GM18873 (cell line): ENCODE results near the gene PCYT1A.
"Not testable (repeated sequence)": the region's sequence is repeated elsewhere in the genome, so short reads cannot be mapped to it uniquely, and the experiment has no call there.

Source experiments
- ATAC-seq: cut with Tn5 transposase; IDR thresholded peaks from one replicate; pipeline ENCODE4 v1.9.1; 2021; ENCODE audit warnings: mild to moderate bottlenecking, moderate library complexity, moderate number of reproducible peaks; ENCODE audit not compliant: unreplicated experiment, low FRiP score

PCYT1A gene

GRCh38 chr3:196292286-196292923, 4.9 kb upstream of the PCYT1A start:
- ATAC-seq, result no peak

GRCh38 chr3:196288141-196288460, 575 bp upstream of the PCYT1A start:
- ATAC-seq, result no peak

- peak; percentile 6 for ATAC-seq
These were observed 461 bp downstream of the PCYT1A start for GRCh38 chr3:196287090-196287439.

DNA sequence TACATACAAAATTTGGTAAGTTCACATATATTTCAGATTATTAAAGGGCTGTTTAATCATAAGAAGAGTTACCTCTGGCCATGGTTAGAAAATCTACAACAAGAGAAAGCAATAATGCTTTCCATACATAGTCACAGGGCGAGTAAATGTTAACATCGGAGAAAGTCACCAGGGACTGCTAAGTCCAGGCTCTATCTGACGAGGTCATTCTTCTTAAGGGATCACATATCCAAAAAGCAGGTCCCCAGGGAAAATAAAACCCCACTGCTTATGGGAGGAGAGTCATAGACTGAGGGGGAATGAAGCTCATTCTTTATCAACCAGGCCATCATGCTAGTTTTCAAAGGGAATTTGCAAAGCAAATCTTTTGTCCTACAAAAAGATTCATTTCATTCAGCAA, 3.1 kb downstream of the PCYT1A start:
- ATAC-seq, result no peak

DNA sequence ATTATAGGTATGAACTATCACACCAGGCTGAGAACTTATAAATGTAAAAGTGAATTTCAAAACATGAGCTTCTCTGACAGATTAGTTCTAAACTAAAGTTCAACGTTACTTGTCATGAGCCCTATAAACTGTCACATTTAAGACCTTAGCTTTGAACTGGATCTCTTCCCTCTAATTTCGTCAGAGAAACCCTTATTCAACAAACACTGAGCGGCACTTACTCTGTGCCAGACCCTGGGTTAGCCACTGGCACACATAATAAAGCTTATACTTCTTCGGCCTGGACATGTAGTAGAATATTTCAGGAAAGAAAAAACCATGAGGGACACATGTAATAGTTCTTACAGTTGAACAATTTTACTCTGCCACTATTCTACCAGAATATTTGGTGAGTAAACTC, 5.6 kb downstream of the PCYT1A start:
- ATAC-seq, result no peak

DNA sequence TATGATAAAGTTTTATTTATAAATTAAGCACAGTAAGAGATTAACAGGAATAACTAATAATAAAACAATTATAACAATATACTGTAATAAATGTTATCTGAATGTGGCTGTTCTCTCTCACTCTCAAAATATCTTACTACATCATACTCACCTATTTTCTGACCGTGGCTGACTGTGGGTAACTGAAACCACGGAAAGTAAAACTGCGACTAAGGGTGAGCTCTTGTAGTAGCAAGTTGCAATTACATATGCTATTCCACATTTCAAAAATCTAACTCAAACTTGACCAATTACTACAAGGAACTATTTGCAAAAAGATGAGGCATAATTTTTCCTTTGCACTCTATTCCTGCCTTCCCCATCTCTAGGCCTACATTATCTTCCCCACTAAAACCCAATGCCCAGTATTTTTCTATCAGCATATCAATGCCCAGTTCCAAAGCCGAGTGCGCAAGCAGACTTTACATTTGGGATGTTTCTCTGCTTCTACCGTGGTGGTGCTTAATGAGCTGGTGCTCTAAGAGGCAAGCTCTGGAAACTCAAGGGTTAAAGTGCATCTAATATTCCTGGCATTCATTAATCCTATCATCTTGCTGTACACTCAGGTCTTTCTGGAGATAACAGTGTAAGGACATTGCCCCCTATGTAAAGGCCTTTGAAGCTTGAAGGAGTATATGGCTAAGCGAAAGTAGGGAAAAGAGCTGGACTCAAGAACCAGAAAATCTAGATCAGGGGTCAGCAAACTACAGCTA, 6.7 kb downstream of the PCYT1A start:
- no peak for ATAC-seq

DNA sequence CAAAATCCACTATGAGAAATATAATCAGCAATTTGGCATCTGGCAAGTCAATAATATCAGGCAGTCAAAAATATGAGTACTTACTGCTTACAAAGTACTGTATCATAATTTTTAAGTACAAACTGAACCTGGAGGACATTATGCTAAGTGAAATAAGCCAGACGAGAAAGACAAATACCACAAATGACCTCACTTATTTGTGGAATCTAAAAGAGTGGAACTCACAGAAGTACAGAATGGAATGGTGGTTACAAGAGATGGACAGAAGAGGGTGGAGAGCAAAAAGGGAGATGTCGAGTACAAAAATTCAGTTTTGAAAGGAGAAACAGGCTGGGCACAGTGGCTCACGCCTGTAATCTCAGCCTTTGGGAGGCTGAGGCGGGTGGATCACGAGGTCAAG, 12.4 kb downstream of the PCYT1A start:
- ATAC-seq, result no peak

GRCh38 chr3:196274585-196274984, 12.9 kb downstream of the PCYT1A start:
- peak; percentile 76 for ATAC-seq

- no peak for ATAC-seq
These were observed 13.9 kb downstream of the PCYT1A start for GRCh38 chr3:196273655-196274054.

DNA sequence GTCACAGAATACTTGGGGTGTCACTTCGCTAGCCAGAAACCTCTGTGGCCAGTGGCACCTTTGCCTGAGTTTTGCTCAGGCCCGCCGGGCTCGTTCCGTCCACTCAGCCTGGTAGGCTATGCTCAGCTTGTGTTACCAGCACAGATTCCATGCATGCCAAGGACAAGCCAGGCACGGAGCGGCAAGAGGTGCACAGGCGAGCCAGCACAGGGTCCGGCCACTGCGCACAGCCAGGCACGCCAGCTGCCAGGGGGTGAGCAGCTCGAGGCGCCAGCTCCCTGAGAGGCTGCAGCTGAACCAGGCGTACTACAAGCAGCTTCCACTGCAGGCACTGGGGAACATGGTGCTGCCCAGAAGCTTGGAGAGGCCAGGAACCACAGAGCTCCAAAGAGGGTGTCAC, 14.7 kb downstream of the PCYT1A start:
- ATAC-seq, result no peak

DNA sequence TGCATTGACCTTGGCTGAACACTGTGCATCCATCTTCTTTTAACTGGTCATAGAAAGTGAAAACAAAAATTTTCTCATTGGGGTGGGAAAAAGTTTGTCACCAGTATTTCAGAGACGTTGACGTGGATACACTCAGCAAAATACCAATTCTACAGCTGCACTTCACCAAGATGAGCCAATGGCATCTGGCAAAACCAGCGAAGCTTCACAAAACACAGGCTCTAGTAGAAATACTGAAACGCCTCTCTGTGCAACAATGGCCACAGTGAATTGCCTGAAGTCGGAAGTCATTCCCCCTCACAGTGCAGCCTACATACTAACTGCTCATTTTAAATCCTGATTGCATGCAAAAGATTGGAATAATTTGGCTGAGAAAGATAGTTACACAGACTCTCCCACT, 17.0 kb downstream of the PCYT1A start:
- ATAC-seq, result no peak

DNA sequence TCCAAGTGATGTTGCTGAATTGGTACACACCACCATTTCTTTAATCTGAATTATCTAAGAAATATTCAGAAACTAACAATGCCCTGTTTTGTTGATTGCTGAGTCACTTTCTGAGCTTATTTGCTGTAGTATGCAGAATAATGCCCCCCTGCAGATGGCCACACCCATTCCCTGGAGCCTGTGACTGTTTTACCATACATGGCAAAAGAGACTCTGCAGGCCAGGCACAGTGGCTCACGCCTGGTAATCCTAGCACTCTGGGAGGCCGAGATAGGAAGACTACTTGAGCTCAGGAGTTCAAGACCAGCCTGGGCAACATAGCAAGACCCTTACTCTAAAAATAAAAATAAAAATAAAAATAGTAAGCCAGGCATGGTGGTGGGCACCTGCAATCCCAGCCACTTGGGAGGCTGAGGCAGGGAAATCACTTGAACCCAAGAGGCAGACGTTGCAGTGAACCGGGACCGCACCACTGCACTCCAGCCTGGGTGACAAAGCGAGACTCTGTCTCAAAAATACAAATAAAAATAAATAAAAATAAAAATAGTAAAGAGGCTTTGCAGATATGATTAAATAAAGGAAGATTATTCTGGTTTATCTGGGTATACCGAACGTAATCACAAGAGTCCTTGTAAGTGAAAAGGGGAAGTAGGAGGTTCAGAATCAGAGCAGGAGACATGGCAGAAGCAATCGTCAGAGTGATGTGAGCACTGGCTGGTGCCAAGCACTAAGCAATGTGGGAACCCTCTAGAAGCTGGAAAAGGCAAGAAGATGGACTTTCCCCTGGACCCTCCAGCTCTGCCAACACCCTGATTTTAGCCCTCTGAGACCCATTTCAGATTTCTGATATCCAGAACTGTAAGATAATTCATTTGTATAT, 19.0 kb downstream of the PCYT1A start:
- ATAC-seq, result no peak

- no peak for ATAC-seq
These were observed 23.7 kb downstream of the PCYT1A start for GRCh38 chr3:196263819-196264218.

DNA sequence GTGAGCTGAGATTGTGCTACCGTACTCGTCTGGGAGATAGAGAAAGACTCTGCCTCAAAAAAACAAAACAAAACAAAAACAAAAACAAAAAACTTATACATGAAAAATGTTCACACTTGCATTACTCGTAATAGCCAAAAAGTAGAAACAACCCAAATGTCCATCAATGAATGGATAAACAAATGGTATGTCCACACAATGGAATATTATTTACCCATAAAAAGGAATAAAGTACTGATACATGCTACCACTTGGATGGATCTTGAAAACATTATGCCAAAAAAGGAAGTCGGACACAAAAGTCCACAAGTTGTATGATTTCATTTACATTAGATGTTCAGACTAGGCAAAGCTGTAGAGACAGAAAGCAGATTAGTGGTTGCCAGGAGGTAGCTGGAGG, 26.7 kb downstream of the PCYT1A start:
- no peak for ATAC-seq

DNA sequence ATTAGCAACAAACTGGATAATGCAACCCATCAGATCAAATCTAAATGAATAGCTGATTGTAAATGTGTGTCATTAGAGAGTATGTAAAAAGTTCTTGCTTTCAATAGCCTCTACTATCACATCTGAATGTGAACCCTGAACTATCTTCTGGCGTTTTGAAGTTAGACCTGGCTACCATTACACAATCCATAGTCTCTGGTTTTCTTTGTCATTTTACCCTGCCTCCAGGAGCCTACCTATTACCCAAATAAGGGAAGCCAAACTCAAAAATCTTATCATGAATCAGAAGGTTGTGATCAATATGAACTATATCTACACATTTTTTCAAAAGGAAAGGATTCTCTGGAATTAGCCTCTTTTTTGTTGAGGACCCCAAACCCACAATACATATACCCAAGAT, 31.8 kb downstream of the PCYT1A start:
- ATAC-seq, result no peak

DNA sequence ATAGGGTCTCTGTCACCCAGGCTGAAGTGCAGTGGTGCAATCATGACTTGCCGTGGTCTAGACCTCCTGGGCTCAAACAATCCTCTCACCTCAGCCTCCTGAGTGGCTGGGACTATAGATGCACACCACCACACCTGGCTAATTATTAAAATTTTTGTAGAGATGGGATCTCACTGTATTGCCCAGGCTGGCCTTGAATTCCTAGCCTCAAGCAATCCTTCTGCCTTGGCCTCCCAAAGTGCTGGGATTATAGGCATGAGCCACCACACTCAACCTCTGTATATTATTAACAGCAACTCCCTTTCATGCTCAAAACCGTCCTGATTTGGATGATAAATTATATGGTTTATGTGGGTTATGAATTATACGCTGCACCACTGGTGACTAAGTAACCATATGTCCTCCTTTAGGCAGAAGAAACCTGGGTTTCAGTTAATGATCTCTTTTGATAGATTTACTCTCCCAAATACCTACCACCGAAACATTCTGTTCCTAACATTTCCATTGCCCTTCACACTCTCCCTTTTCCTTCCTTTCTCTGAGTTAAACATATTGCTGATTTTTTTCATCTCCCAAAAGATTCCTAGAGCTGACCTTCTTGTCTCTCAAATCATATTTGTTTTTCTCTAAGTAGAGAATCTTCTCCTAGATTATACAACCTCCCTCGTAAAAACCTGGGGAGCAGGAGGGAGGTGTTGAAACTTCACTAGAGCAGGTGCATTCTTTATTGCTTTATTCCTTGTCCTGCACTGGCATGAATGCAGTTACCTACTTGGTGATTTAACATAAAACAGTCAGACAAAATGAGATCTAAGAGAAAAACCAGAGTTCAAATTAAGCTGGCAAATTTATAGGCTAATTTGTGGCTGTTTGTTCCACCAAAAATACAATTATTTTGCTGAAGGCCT, 32.9 kb downstream of the PCYT1A start:
- no peak for ATAC-seq

DNA sequence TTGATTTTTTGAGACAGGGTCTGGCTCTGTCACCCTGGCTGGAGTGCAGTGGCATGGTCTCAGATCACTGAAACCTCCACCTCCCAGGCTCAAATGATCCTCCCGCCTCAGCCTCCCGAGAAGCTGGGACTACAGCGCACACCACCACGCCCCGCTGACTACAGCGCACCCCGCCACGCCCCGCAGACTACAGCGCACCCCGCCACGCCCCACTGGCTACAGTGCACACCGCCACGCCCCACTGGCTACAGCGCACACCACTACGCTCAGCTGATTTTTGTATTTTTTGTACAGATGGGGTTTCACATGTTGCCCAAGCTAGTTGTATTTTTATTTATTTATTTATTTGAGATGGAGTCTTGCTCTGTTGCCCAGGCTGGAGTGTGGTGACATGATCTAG, 35.6 kb downstream of the PCYT1A start:
- ATAC-seq, result no peak

DNA sequence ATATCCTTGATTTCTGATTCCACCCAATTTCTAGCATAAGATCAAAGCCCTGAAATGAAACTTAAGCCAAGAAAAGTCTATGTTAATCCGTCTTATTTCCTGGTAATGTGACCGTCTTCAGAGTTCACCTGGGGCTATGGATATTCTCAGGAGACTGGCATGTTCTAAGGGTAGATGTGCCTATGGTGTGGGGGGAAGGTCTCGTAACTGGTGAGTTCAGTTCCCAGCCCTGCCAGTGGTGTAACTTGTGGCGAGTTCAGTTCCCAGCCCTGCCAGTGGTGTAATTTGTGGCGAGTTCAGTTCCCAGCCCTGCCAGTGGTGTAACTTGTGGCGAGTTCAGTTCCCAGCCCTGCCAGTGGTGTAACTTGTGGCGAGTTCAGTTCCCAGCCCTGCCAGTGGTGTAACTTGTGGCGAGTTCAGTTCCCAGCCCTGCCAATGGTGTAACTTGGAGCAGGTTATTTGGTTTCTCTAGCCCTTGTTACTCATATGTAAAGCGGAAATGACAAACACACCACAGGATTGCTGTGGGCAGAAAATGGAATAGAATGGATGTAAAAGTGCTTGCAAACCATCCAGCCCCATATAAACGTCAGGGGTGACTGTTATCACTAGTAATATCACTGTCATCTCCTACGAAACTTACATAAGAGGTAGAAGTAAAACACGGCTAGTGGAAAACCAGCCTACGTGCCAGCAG, 40.8 kb downstream of the PCYT1A start:
- no peak for ATAC-seq

DNA sequence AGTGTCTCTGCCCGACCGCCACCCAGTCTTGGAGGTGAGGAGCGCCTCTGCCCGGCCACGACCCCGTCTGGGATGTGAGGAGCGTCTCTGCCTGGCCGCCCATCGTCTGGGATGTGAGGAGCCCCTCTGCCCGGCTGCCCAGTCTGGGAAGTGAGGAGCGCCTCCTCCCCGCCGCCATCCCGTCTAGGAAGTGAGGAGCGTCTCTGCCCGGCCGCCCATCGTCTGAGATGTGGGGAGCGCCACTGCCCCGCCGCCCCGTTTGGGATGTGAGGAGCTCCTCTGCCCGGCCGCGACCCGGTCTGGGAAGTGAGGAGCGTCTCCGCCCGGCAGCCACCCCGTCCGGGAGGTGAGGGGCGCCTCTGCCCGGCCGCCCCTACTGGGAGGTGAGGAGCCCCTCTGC, 43.4 kb downstream of the PCYT1A start:
- ATAC-seq, result not testable (repeated sequence)

DNA sequence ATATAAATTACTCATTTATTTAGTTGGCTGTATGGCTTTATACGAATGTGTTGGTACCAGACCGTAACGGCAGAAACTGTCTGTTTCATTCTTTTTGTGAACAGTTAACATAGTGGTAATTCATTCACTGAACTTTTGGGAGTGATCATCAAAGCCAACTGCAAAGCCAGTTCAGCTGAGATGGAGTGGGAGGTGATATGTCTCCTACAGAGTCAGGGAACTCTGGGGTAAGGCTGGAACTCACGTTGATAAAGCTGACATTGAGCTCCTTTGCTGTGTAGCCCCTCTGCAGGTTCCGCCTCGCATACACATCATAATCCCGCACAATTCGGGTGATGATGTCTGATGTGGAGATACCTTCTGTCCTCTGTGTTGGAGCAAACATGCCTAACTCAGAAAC, 45.8 kb downstream of the PCYT1A start:
- ATAC-seq, result no peak
